Transverse colon (tissue), 3 donors: ENCODE results near the gene THPO.

ENCODE experiments used
- CTCF ChIP-seq, 5 experiments: fragments of 200-600 bp in 3 of 5; fragments of 450-650 bp in 2 of 5; sonication (generic) in 3 of 5; IDR thresholded peaks; 1 replicate in 2 of 5; 2 replicates in 3 of 5; pipeline ENCODE4 v1.5.1; 2016 to 2017; ENCODE audit warnings: antibody characterized with exemption in 5 of 5, inconsistent platforms in 3 of 5, mild to moderate bottlenecking in 2 of 5, moderate library complexity in 1 of 5
- POLR2A ChIP-seq: fragments of 450-650 bp; IDR thresholded peaks from one replicate; pipeline ENCODE4 v1.6.1; 2016; ENCODE audit warnings: antibody characterized with exemption, mild to moderate bottlenecking, moderate library complexity

GRCh38 chr3:184360929-184361531 is 17.0 kb downstream of the THPO start:
- peak; percentile 48 for TF ChIP-seq POLR2A
- TF ChIP-seq CTCF (IDR thresholded peaks at IDR 0.05), result no peak
